HTERT RPE-1 (cell line): ENCODE measurements around the gene GPR22.

Experiments used
- in situ Hi-C: fragments of 300-500 bp; cut with MboI; formaldehyde crosslinking; loops from 4 replicates; pipeline ENCODE4 v1.14.3; 2020; ENCODE audit warnings: low sequenced_read_pairs

Gene GPR22

GRCh38 chr7:107472116-107472515, 2.3 kb downstream of the GPR22 start:
- in situ Hi-C loops, result loop anchor here (25.0 kb wide), 1 partner anchor 265 kb away; the partner anchor contains the start of gene CBLL1

- in situ Hi-C loops, result loop anchor here (25.0 kb wide), 1 partner anchor 263 kb away; the partner anchor contains the start of gene CBLL1
Measured at GRCh38 chr7:107474104-107474521, 4.3 kb downstream of the GPR22 start.

- in situ Hi-C loops, result no loop called here
Measured at GRCh38 chr7:107479303-107479702, 9.4 kb downstream of the GPR22 start.

- in situ Hi-C loops, result no loop called here
Measured at GRCh38 chr7:107480932-107481331, 11.1 kb downstream of the GPR22 start.

GRCh38 chr7:107482571-107482970, 12.7 kb downstream of the GPR22 start:
- in situ Hi-C loops, result no loop called here

GRCh38 chr7:107486041-107486440, 16.2 kb downstream of the GPR22 start:
- in situ Hi-C loops, result no loop called here

- in situ Hi-C loops, result no loop called here
Measured at GRCh38 chr7:107492875-107493274, 23.0 kb downstream of the GPR22 start.

- in situ Hi-C loops, result no loop called here
Measured at GRCh38 chr7:107494315-107494751, 24.5 kb downstream of the GPR22 start.

- in situ Hi-C loops, result no loop called here
Measured at GRCh38 chr7:107494884-107495283, 25.0 kb downstream of the GPR22 start.

GRCh38 chr7:107495516-107495915, 25.7 kb downstream of the GPR22 start:
- in situ Hi-C loops, result no loop called here

- in situ Hi-C loops, result no loop called here
Measured at GRCh38 chr7:107499731-107500130, 29.9 kb downstream of the GPR22 start.

GRCh38 chr7:107501593-107501992, 31.7 kb downstream of the GPR22 start:
- in situ Hi-C loops, result no loop called here

- in situ Hi-C loops, result no loop called here
Measured at GRCh38 chr7:107502154-107502553, 32.3 kb downstream of the GPR22 start.

GRCh38 chr7:107502797-107503196, 32.9 kb downstream of the GPR22 start:
- in situ Hi-C loops, result no loop called here

- in situ Hi-C loops, result no loop called here
Measured at GRCh38 chr7:107503687-107504086, 33.8 kb downstream of the GPR22 start.

- in situ Hi-C loops, result no loop called here
Measured at GRCh38 chr7:107505362-107505761, 35.5 kb downstream of the GPR22 start.

GRCh38 chr7:107505997-107506673, 36.3 kb downstream of the GPR22 start:
- in situ Hi-C loops, result no loop called here

- in situ Hi-C loops, result no loop called here
Measured at GRCh38 chr7:107506674-107507339, 37.0 kb downstream of the GPR22 start.
